T-helper 17 cell (primary cell): Measurements from ENCODE around the gene BBS7. TPM values are rescaled to one million over a fixed set of nuclear protein-coding genes. Genes with fewer than 3 reads are reported as not detected.

Source experiments
- ATAC-seq: fragments of 150-1000 bp; cut with Tn5 transposase; 2 replicates; pipeline ENCODE4 v1.10.0; 2021; ENCODE audit warnings: mild to moderate bottlenecking, moderate library complexity
- DNase-seq, 3 donors: peaks; one replicate each; pipeline versions ENCODE4 v3.0.0 to v3.0.0-alpha.2; 2020 to 2021
- H3K9me3 ChIP-seq: one replicate; pipeline ENCODE4 v1.7.0; 2013; ENCODE audit warnings: low read length, mild to moderate bottlenecking; ENCODE audit not compliant: control insufficient read depth, poor library complexity, severe bottlenecking
- H3K27ac Mint-ChIP-seq: one replicate; pipeline ENCODE4 v1.8.0; 2022; ENCODE audit warnings: mild to moderate bottlenecking, moderate library complexity, mixed read lengths
- H3K27me3 Mint-ChIP-seq: one replicate; pipeline ENCODE4 v1.8.0; 2022; ENCODE audit warnings: mixed read lengths
- H3K36me3 Mint-ChIP-seq: one replicate; pipeline ENCODE4 v1.8.0; 2022; ENCODE audit warnings: low read depth, mixed read lengths
- H3K4me1 Mint-ChIP-seq: one replicate; pipeline ENCODE4 v1.8.0; 2022; ENCODE audit warnings: mild to moderate bottlenecking, mixed read lengths
- H3K4me3 Mint-ChIP-seq: one replicate; pipeline ENCODE4 v1.8.0; 2022; ENCODE audit warnings: mild to moderate bottlenecking, moderate library complexity, mixed read lengths
- total RNA-seq, 4 donors: library from RNA in 2 of 4; stranded (reverse) in 2 of 4; gene quantifications; one replicate each; pipeline ENCODE4 v1.2.3 and lab custom pipeline; 2022 to 2026

Gene BBS7, protein sequence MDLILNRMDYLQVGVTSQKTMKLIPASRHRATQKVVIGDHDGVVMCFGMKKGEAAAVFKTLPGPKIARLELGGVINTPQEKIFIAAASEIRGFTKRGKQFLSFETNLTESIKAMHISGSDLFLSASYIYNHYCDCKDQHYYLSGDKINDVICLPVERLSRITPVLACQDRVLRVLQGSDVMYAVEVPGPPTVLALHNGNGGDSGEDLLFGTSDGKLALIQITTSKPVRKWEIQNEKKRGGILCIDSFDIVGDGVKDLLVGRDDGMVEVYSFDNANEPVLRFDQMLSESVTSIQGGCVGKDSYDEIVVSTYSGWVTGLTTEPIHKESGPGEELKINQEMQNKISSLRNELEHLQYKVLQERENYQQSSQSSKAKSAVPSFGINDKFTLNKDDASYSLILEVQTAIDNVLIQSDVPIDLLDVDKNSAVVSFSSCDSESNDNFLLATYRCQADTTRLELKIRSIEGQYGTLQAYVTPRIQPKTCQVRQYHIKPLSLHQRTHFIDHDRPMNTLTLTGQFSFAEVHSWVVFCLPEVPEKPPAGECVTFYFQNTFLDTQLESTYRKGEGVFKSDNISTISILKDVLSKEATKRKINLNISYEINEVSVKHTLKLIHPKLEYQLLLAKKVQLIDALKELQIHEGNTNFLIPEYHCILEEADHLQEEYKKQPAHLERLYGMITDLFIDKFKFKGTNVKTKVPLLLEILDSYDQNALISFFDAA
- total RNA-seq (1 to 10 TPM; 5.1 to 5.6 TPM), total RNA-seq (lab: John Stamatoyannopoulos, UW) (10.8 to 20.4 reads per million in 2 donors)

DNA sequence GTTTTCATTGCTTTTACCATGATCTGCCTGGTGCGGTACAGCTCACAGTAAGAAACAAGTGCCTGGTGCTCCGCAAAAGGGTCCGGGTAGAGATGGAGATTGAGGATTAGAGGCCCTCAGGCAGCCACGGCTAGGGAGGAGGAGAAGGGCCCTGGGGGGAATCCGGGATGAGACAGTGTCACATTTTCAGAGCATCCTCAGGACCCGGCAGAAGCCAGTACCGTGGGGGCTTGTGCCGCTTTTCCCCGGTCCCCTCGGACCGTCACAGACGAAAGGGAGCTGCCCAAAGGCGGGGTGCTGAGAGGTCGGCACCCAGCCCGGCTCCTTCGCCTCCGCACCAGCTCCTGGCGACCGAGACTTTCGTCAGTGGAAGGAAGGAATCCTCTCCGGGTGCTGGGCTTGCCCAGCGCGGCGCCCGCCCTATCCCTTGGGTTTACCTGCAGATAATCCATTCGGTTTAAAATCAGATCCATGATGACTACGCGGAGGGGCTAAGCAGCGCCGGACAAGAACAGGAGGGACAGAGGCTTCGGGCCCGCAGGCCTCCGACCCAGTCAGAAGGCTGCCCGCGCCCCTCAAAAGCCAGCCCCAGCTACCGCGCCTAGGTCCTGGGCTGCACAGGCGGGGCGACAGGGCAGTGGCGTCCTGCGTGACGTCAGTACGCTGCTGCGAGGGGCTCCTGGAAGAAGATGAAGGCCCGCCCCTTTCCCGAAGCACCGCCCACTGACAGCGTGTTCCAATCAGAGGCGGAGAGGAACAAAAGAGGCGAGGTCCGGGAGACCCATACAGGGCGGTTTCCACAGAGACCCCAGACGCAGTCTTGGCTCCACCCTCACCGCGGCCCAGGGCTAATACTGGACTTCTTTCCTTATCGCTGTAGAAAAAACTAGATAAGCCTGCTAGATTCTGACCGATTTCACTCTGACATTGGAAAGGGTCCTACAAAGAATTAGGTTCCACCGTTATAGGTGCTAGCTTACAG is at the start of gene BBS7:
BBS7 (minus strand) TSS at position 634 of the 982 bp plus-strand sequence; CDS start at position 473, 161 bp downstream.
- ATAC-seq (peak; percentile 99), DNase-seq (peak; percentile 83 to 87 (median 86))
- Mint-ChIP-seq H3K36me3 (peaks cover 3% of the 10 kb centered on the region), H3K27ac (peak within 1 kb of the TSS; percentile 92), H3K4me1 (peaks cover 16% of the 10 kb centered on the region), H3K4me3 (peak within 1 kb of the TSS; percentile 97), H3K27me3 (peaks cover 12% of the 10 kb centered on the region)
- no peaks in the 10 kb centered on the region for H3K9me3 ChIP-seq

GRCh38 chr4:121913667-121914066 is 43.4 kb upstream of the BBS7 start:
- no peak for ATAC-seq
- peaks cover 3% of the 10 kb centered on the region for H3K4me1 Mint-ChIP-seq

GRCh38 chr4:121908346-121908745 is 38.1 kb upstream of the BBS7 start:
- Mint-ChIP-seq H3K36me3 (no peaks in the 10 kb centered on the region), H3K4me1 (no peaks in the 10 kb centered on the region), H3K27me3 (peaks cover 15% of the 10 kb centered on the region), H3K4me3 (no peak overlapping the region), H3K27ac (no peak overlapping the region)
- ATAC-seq (no peak), DNase-seq (no peak)
- no peaks in the 10 kb centered on the region for H3K9me3 ChIP-seq

More at GRCh38 chr4:121913667-121914066, 43.4 kb upstream of the BBS7 start:
- Mint-ChIP-seq H3K4me3 (no peak overlapping the region), H3K27me3 (no peaks in the 10 kb centered on the region), H3K27ac (no peak overlapping the region), H3K36me3 (no peaks in the 10 kb centered on the region)
- DNase-seq: no peak
- no peaks in the 10 kb centered on the region for H3K9me3 ChIP-seq

DNA sequence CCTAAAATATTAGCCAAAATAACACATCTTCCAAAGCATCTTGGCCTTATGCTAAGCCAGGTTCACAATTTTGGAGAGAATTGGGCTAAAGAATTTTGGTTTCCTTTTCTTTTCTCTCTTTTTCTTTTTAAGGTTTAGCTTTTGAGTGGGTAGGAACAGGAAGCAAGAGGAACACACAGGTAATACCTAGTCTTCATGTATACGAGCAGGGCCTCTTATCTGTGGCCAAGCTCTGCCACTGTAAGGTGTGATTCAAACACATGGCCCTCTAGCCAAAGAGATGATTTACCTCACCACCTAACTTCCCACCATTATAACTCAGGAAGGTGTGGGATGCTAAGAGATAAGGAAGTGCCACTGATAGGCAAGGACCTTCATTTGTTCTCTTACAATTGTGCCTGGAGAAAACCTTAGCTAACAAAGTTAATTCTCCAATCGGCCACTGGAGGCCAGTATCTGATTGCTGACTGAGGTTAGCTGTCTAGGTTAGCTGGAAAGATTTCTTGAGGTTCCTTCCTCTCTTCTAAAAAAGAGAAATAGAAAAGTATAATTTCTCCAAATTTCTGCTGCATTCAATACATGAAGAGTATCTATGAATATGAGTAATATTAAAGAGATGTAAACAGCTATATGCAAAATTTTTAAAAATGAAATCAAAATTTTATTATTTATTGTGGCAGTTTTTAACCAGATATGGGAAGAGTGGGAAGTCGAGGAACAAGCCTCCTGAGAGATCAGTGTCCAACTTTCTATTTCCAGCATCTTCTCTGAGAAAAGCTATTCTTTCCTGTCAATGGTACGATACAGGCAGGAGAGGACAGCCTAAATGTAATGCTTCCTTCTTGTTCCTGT is 30.1 kb upstream of the BBS7 start:
- Mint-ChIP-seq H3K27me3 (peaks cover 17% of the 10 kb centered on the region), H3K27ac (no peak overlapping the region), H3K4me1 (peaks cover 3% of the 10 kb centered on the region), H3K4me3 (no peak overlapping the region), H3K36me3 (no peaks in the 10 kb centered on the region)
- no peaks in the 10 kb centered on the region for H3K9me3 ChIP-seq
- DNase-seq (peak in 1 of 3 donors; percentile 40), ATAC-seq (peak; percentile 71)

DNA sequence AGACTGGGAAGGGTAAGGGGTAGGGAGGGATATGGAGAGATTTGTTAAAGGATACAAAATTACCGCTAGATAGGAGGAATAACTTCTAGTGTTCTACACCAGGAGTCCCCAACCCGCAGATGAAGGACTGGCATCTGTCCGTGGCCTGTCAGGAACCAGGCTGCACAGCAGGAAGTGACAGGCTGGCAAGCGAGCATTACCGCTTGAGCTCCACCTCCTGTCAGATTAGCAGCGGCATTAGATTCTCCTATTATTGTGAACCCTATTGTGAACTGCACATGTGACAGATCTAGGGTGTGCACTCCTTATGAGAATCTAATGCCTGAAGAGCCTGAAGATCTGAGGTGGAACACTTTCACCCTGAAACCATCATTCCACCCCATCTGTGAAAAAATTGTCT is 27.9 kb upstream of the BBS7 start:
- Mint-ChIP-seq H3K27ac (no peak overlapping the region), H3K27me3 (peaks cover under 1% of the 10 kb centered on the region), H3K4me1 (peaks cover 5% of the 10 kb centered on the region), H3K36me3 (no peaks in the 10 kb centered on the region), H3K4me3 (peak overlapping the region; percentile 50)
- no peaks in the 10 kb centered on the region for H3K9me3 ChIP-seq
- DNase-seq (no peak), ATAC-seq (peak; percentile 53)

GRCh38 chr4:121888134-121888533 is 17.9 kb upstream of the BBS7 start:
- Mint-ChIP-seq H3K36me3 (peaks cover 6% of the 10 kb centered on the region), H3K27me3 (peaks cover 27% of the 10 kb centered on the region), H3K27ac (no peak overlapping the region), H3K4me1 (no peaks in the 10 kb centered on the region), H3K4me3 (no peak overlapping the region)
- DNase-seq (no peak), ATAC-seq (no peak)
- H3K9me3 ChIP-seq: no peaks in the 10 kb centered on the region

DNA sequence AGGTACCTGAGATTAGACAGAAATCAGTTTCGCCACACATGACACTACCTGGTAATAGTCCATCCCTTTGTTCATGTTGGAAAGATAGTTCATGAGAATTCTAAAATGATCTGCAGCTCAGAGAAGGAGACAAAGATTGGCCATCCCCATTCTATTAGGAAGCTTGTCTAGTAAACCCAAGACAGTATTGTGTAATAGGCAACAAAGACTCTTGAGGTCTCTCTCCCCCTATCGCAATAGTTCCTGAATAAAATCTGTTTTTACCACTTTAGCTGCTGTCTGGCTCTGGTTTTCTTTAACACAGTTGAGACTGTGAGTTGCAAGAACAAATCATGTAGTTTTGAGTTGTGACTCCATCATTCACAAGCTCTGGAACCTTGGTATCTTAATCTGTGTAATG is 14.8 kb upstream of the BBS7 start:
- H3K36me3 Mint-ChIP-seq: peaks cover 6% of the 10 kb centered on the region
- H3K27ac Mint-ChIP-seq: no peak overlapping the region
- H3K27me3 Mint-ChIP-seq: peaks cover 35% of the 10 kb centered on the region
- no peaks in the 10 kb centered on the region for H3K9me3 ChIP-seq
- ATAC-seq (no peak), DNase-seq (no peak)
- no peak overlapping the region for H3K4me3 Mint-ChIP-seq
- no peaks in the 10 kb centered on the region for H3K4me1 Mint-ChIP-seq

GRCh38 chr4:121881158-121881557 is 10.9 kb upstream of the BBS7 start:
- Mint-ChIP-seq H3K4me1 (no peaks in the 10 kb centered on the region), H3K27me3 (peaks cover 33% of the 10 kb centered on the region), H3K4me3 (no peak overlapping the region), H3K27ac (no peak overlapping the region), H3K36me3 (no peaks in the 10 kb centered on the region)
- no peak for ATAC-seq
- H3K9me3 ChIP-seq: no peaks in the 10 kb centered on the region
- DNase-seq: no peak

DNA sequence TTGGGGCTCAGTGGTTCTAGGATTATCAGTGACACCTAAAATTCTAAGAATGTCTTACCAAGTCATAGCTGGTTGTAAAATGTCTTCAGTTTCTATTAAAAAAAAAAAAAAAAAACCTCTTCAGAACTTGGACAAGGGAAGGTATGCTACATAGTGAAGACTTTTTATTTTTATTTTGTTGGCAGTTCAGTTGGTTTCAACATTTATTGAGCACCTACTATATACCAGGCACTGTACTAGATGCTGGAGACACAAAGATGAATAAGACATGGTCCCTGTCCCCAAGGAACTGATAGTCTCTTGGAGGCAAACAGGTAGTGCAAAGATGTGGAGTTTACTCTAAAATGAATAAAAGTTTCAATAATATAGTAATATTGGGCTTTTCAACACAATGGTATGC is 8.9 kb upstream of the BBS7 start:
- ATAC-seq: no peak
- DNase-seq: no peak
- Mint-ChIP-seq H3K27me3 (peaks cover 25% of the 10 kb centered on the region), H3K4me1 (no peaks in the 10 kb centered on the region), H3K27ac (no peak overlapping the region), H3K4me3 (no peak overlapping the region), H3K36me3 (no peaks in the 10 kb centered on the region)
- H3K9me3 ChIP-seq: no peaks in the 10 kb centered on the region

GRCh38 chr4:121877041-121877773 is 6.9 kb upstream of the BBS7 start:
- no peak overlapping the region for H3K4me3 Mint-ChIP-seq
- ATAC-seq (no peak), DNase-seq (no peak)
- no peaks in the 10 kb centered on the region for H3K9me3 ChIP-seq
- H3K27ac Mint-ChIP-seq: no peak overlapping the region
- peaks cover 32% of the 10 kb centered on the region for H3K27me3 Mint-ChIP-seq
- no peaks in the 10 kb centered on the region for H3K4me1 Mint-ChIP-seq
- no peaks in the 10 kb centered on the region for H3K36me3 Mint-ChIP-seq

DNA sequence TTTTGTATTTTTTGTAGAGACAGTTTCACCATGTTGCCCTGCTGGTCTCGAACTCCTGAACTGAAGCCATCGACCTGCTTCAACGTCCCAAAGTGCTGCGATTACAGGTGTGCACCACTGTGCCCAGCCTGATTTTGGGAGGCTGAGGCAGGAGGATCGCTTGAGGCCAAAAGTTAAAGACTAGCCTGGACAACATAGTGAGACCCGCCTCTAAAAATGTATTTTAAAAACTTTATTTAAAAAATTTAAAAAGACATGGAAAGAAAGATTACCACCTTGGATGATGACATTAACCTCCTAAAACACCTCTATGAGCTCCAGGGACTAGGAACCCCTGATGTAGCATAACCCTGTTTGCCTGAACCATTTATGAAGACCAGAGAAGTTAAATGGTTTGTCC is 5.8 kb upstream of the BBS7 start:
- Mint-ChIP-seq H3K27ac (no peak overlapping the region), H3K27me3 (peaks cover 29% of the 10 kb centered on the region), H3K4me3 (no peak overlapping the region), H3K36me3 (no peaks in the 10 kb centered on the region), H3K4me1 (no peaks in the 10 kb centered on the region)
- ATAC-seq (no peak), DNase-seq (no peak)
- no peaks in the 10 kb centered on the region for H3K9me3 ChIP-seq

DNA sequence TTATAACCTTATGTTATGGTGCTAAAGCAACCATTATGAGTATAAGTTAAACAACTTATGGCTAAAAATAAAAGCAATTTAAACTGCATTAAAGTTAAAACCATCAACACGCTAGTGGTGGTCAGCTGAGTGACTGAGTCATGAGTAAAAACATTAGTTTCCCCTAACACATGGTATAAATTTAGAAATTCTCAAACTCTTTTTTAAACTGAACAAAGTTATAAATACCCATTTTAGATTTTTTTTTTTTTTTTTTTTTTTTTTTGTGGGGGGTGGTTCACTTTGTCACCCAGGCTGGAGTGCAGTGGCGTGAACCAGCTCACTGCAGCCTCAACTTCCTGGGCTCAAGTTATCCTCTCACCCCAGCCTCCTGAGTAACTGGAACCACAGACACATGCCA is 5.4 kb upstream of the BBS7 start:
- Mint-ChIP-seq H3K36me3 (no peaks in the 10 kb centered on the region), H3K4me1 (peaks cover 3% of the 10 kb centered on the region), H3K27me3 (peaks cover 27% of the 10 kb centered on the region), H3K27ac (no peak overlapping the region), H3K4me3 (no peak overlapping the region)
- DNase-seq: no peak
- ATAC-seq: no peak
- no peaks in the 10 kb centered on the region for H3K9me3 ChIP-seq
